IMR-90 (cell line): ENCODE measurements around the gene BRI3BP. TPM values are rescaled to one million over a fixed set of nuclear protein-coding genes. Genes with fewer than 3 reads are reported as not detected.

Experiments used
- ATAC-seq: fragments of 200-7000 bp; cut with Tn5 transposase; 2 replicates; pipeline ENCODE4 v1.9.1; 2020; ENCODE audit warnings: low read depth, mild to moderate bottlenecking, moderate library complexity
- BruUV-seq: library from RNA; stranded (reverse); fragments of 400-500 nt; replicated peaks from 2 replicates; lab custom pipeline; 2021; lab: Mats Ljungman, UMichigan
- CTCF ChIA-PET: fragments of 300-600 bp; formaldehyde crosslinking; extraction: SDS; loops from one replicate; lab custom pipeline; 2021; ENCODE audit warnings: antibody characterized with exemption; lab: Yijun Ruan, JAX
- POLR2A ChIA-PET: fragments of 300-600 bp; sonication (Branson Sonifier 250); formaldehyde crosslinking; loops from one replicate; lab custom pipeline; 2022; ENCODE audit warnings: antibody characterized with exemption; ENCODE audit not compliant: unreplicated experiment; lab: Charles Lee
- DNase-seq: peaks from one replicate; pipeline ENCODE4 v3.0.0; 2013
- H2AFZ ChIP-seq: replicated peaks from 2 replicates; pipeline ENCODE3; 2013; ENCODE audit warnings: low read length, mild to moderate bottlenecking; ENCODE audit not compliant: poor library complexity
- H2AK5ac ChIP-seq: 2 replicates; pipeline ENCODE4 v1.6.1; 2013; ENCODE audit warnings: low read depth, low read length, inconsistent platforms
- H2AK9ac ChIP-seq: replicated peaks from 2 replicates; pipeline ENCODE3; 2013; ENCODE audit warnings: mild to moderate bottlenecking, low read depth, low read length, moderate library complexity; ENCODE audit not compliant: poor library complexity
- H2BK120ac ChIP-seq: 2 replicates; pipeline ENCODE4 v1.6.1; 2013; ENCODE audit warnings: low read depth, low read length, inconsistent platforms
- H2BK15ac ChIP-seq: 3 replicates; pipeline ENCODE4 v1.6.1; 2013; ENCODE audit warnings: low read depth, low read length, inconsistent platforms
- H2BK20ac ChIP-seq: 2 replicates; pipeline ENCODE4 v1.6.1; 2013; ENCODE audit warnings: low read depth, mild to moderate bottlenecking, inconsistent platforms, low read length, moderate library complexity
- H2BK5ac ChIP-seq: 2 replicates; pipeline ENCODE4 v1.6.1; 2013; ENCODE audit warnings: mild to moderate bottlenecking, low read depth, low read length, inconsistent platforms; ENCODE audit not compliant: poor library complexity, severe bottlenecking
- H3K14ac ChIP-seq: replicated peaks from 2 replicates; pipeline ENCODE4 v1.6.1; 2013; ENCODE audit warnings: low read depth, low read length, inconsistent platforms
- H3K18ac ChIP-seq: 2 replicates; pipeline ENCODE4 v1.6.1; 2013; ENCODE audit warnings: low read depth, low read length, control low read depth
- H3K23ac ChIP-seq: 2 replicates; pipeline ENCODE4 v1.6.1; 2013; ENCODE audit warnings: low read depth, low read length, inconsistent platforms
- H3K27ac ChIP-seq: 2 replicates; pipeline ENCODE4 v1.5.1; 2013; ENCODE audit warnings: mild to moderate bottlenecking, control low read depth, low read length; ENCODE audit not compliant: insufficient read depth
- H3K27me3 ChIP-seq: 2 replicates; pipeline ENCODE4 v1.6.1; 2013; ENCODE audit warnings: low read length; ENCODE audit not compliant: control insufficient read depth, insufficient read depth
- H3K36me3 ChIP-seq: 2 replicates; pipeline ENCODE4 v1.6.1; 2013; ENCODE audit warnings: low read length, mixed read lengths; ENCODE audit not compliant: control insufficient read depth, insufficient read depth
- H3K4ac ChIP-seq: 2 replicates; pipeline ENCODE4 v1.6.1; 2013; ENCODE audit warnings: low read depth, low read length, inconsistent platforms
- H3K4me1 ChIP-seq: 2 replicates; pipeline ENCODE4 v1.6.1; 2013; ENCODE audit warnings: low read length, mixed read lengths; ENCODE audit not compliant: control insufficient read depth, insufficient read depth
- H3K4me2 ChIP-seq: 2 replicates; pipeline ENCODE4 v1.6.1; 2013; ENCODE audit warnings: low read depth, mild to moderate bottlenecking, control low read depth, low read length, moderate library complexity
- H3K4me3 ChIP-seq: 2 replicates; pipeline ENCODE4 v1.5.1; 2013; ENCODE audit warnings: low read depth, mild to moderate bottlenecking, control low read depth, low read length, moderate library complexity; ENCODE audit not compliant: insufficient read depth
- H3K56ac ChIP-seq: 2 replicates; pipeline ENCODE4 v1.6.1; 2013; ENCODE audit warnings: low read length, inconsistent platforms; ENCODE audit not compliant: insufficient read depth; ENCODE audit errors: extremely low read depth
- H3K79me1 ChIP-seq, 2 experiments: 2 replicates each; pipeline ENCODE4 v1.6.1; 2013; ENCODE audit warnings: low read length in 2 of 2, inconsistent platforms in 1 of 2, low read depth in 1 of 2
- H3K9ac ChIP-seq: 2 replicates; pipeline ENCODE4 v1.6.1; 2013; ENCODE audit warnings: low read depth, low read length, control low read depth
- H3K9me1 ChIP-seq: 2 replicates; pipeline ENCODE4 v1.6.1; 2013; ENCODE audit warnings: low read length, inconsistent platforms; ENCODE audit not compliant: insufficient read depth
- H3K9me3 ChIP-seq: 2 replicates; pipeline ENCODE4 v1.6.1; 2013; ENCODE audit warnings: low read length; ENCODE audit not compliant: control insufficient read depth, insufficient read depth
- H4K20me1 ChIP-seq: 2 replicates; pipeline ENCODE4 v1.6.1; 2013; ENCODE audit warnings: low read length, inconsistent platforms; ENCODE audit not compliant: insufficient read depth
- H4K5ac ChIP-seq: 2 replicates; pipeline ENCODE4 v1.6.1; 2013; ENCODE audit warnings: mild to moderate bottlenecking, low read depth, low read length, control low read depth
- H4K8ac ChIP-seq, 2 experiments: 2 replicates each; pipeline ENCODE4 v1.6.1; 2013; ENCODE audit warnings: low read depth in 2 of 2, low read length in 2 of 2, control low read depth in 1 of 2, inconsistent platforms in 1 of 2
- H4K91ac ChIP-seq: 2 replicates; pipeline ENCODE4 v1.6.1; 2013; ENCODE audit warnings: low read depth, low read length, inconsistent platforms; ENCODE audit not compliant: insufficient read depth
- BHLHE40 ChIP-seq: fragments of 150-350 bp; IDR thresholded peaks from 2 replicates; pipeline ENCODE4 v1.6.1; 2016; ENCODE audit warnings: mild to moderate bottlenecking, low read depth, low read length
- CEBPB ChIP-seq: IDR thresholded peaks from 2 replicates; pipeline ENCODE4 v1.6.1; 2012; ENCODE audit warnings: low read depth, low read length, improper control_type of control experiment
- CHD1 ChIP-seq: IDR thresholded peaks from 2 replicates; pipeline ENCODE4 v1.6.1; 2012; ENCODE audit warnings: low read depth, low read length, improper control_type of control experiment
- FOS ChIP-seq: fragments of 150-350 bp; IDR thresholded peaks from 2 replicates; pipeline ENCODE4 v1.6.1; 2016; ENCODE audit warnings: low read depth, low read length
- MAFK ChIP-seq: IDR thresholded peaks from 2 replicates; pipeline ENCODE4 v1.6.1; 2012; ENCODE audit warnings: low read depth, low read length, improper control_type of control experiment
- MXI1 ChIP-seq: IDR thresholded peaks from 2 replicates; pipeline ENCODE4 v1.6.1; 2012; ENCODE audit warnings: low read depth, mild to moderate bottlenecking, low read length, moderate library complexity, borderline replicate concordance
- NFE2L2 ChIP-seq: fragments of 150-350 bp; IDR thresholded peaks from 2 replicates; pipeline ENCODE4 v1.6.1; 2016; ENCODE audit warnings: low read depth, mild to moderate bottlenecking, low read length
- POLR2A ChIP-seq: IDR thresholded peaks from 2 replicates; pipeline ENCODE4 v1.6.1; 2012; ENCODE audit warnings: mild to moderate bottlenecking, low read depth, low read length
- RAD21 ChIP-seq: IDR thresholded peaks from 2 replicates; pipeline ENCODE4 v1.6.1; 2012; ENCODE audit warnings: low read length, improper control_type of control experiment
- RCOR1 ChIP-seq: IDR thresholded peaks from 2 replicates; pipeline ENCODE4 v1.6.1; 2012; ENCODE audit warnings: mild to moderate bottlenecking, low read length, improper control_type of control experiment; ENCODE audit not compliant: insufficient replicate concordance
- RFX5 ChIP-seq: IDR thresholded peaks from 2 replicates; pipeline ENCODE4 v1.8.0; 2012; ENCODE audit warnings: low read depth, mild to moderate bottlenecking, low read length, moderate library complexity
- SMC3 ChIP-seq: fragments of 150-350 bp; IDR thresholded peaks from 2 replicates; pipeline ENCODE4 v1.6.1; 2016; ENCODE audit warnings: low read depth, mild to moderate bottlenecking, antibody characterized with exemption, low read length, moderate library complexity
- USF2 ChIP-seq: fragments of 150-350 bp; IDR thresholded peaks from 2 replicates; pipeline ENCODE4 v1.6.1; 2017; ENCODE audit warnings: mild to moderate bottlenecking, antibody characterized with exemption, low read length, low read depth
- WGBS, 2 experiments: methylation state at CpG; one replicate each; pipeline versions ENCODE4 v1.1.5 to v1.1.7; 2013; ENCODE audit warnings: missing lambda C conversion rate in 2 of 2; ENCODE audit not compliant: insufficient read length in 1 of 2; ENCODE audit errors: extremely low coverage in 2 of 2; 5-methylcytosine and 5-hydroxymethylcytosine counted together
- dilution Hi-C: fragments of 300-500 bp; cut with HindIII; formaldehyde crosslinking; loops from one replicate; pipeline ENCODE4 v1.14.3; 2018; ENCODE audit warnings: low sequenced_read_pairs; ENCODE audit not compliant: unreplicated experiment
- in situ Hi-C: fragments of 300-500 bp; cut with MboI; formaldehyde crosslinking; loops from 3 replicates; pipeline ENCODE4 v1.14.3; 2019; ENCODE audit warnings: low sequenced_read_pairs, inconsistent platforms, mixed read lengths
- intact Hi-C: fragments of 100-400 bp; cut with micrococcal nuclease; formaldehyde crosslinking; loops from 2 replicates; pipeline ENCODE4 v1.10.0; 2022
- polyA plus RNA-seq, 3 experiments: library from polyadenylated mRNA; depleted of rRNA; stranded (reverse); fragments of >200 nt; gene quantifications; 2 replicates each; pipeline ENCODE4 v1.2.3, GENCODE V29; 2012; ENCODE audit warnings: low replicate concordance in 1 of 3
- total RNA-seq: library from RNA; depleted of rRNA; stranded (reverse); fragments of >200 nt; gene quantifications from 2 replicates; pipeline ENCODE4 v1.2.3, GENCODE V29; 2012
- TF ChIP-seq, protein P1 (sequence below): fragments of 150-350 bp; IDR thresholded peaks from 2 replicates; pipeline ENCODE4 v1.6.1; 2016; ENCODE audit warnings: low read depth, mild to moderate bottlenecking, low read length, moderate library complexity, borderline replicate concordance
- TF ChIP-seq, protein P2 (sequence below): conservative IDR thresholded peaks from 2 replicates; pipeline ENCODE4 v1.5.1; 2012; ENCODE audit warnings: mild to moderate bottlenecking, low read depth, low read length, improper control_type of control experiment

BRI3BP gene
- total and polyA plus RNA-seq, 2 of the 4 experiments (the other 2 are of a cell fraction): 2.5 to 2.8 TPM

DNA sequence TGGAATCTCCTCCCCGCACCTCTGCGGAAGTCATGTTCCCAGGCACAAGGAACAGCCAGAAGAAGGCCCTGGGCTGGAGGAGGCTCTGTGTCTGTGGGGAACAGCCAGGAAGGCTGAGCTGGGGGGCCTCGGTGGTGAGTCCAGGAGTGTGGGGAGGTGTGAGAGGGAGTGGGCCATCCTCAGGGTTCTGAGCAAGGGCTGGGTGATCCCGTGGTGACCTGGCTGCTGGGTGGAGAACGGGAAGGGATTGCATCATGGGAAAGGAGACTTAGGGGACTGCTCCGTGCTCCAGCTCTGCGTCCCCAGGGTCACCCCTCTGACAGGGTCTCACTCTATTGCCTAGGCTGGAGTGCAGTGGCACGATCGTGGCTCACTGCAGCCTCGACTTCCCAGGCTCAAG is 85.6 kb downstream of the BRI3BP start:
- Histone ChIP-seq H2AFZ (no peak overlapping the region), H3K23ac (no peak overlapping the region), H3K4me3 (no peak overlapping the region), H3K56ac (no peak overlapping the region), H3K36me3 (peaks cover 27% of the 10 kb centered on the region), H3K4me2 (no peak overlapping the region), H2BK20ac (no peak overlapping the region), H4K20me1 (no peaks in the 10 kb centered on the region; the same call in 1 of the 2 replicates), H3K9ac (no peak overlapping the region), H3K27ac (no peak overlapping the region), H2AK9ac (no peak overlapping the region), H2AK5ac (no peak overlapping the region), H3K14ac (no peak overlapping the region), H4K8ac (no peak overlapping the region), H3K18ac (no peak overlapping the region), H2BK5ac (no peak overlapping the region), H2BK15ac (no peak overlapping the region), H2BK120ac (no peak overlapping the region), H3K4me1 (no peaks in the 10 kb centered on the region), H3K9me1 (no peaks in the 10 kb centered on the region), H3K27me3 (no peaks in the 10 kb centered on the region), H3K79me1 (no peaks in the 10 kb centered on the region; a peak in 2 of 4 replicates), H3K9me3 (no peaks in the 10 kb centered on the region), H4K5ac (no peak overlapping the region), H4K91ac (no peak overlapping the region), H3K4ac (no peak overlapping the region)
- intact Hi-C loops: no loop called here
- dilution Hi-C loops: no loop called here
- 89% methylated on average over 3 of the region's 10 CpGs; no CpG with 5 or more reads in 1 of the 2 experiments for WGBS, 2 experiments
- ATAC-seq: no peak
- DNase-seq: no peak
- BruUV-seq: no TSS peak
- TF ChIP-seq NFE2L2: no peak
- TF ChIP-seq RAD21: no peak
- TF ChIP-seq, protein P1, sequence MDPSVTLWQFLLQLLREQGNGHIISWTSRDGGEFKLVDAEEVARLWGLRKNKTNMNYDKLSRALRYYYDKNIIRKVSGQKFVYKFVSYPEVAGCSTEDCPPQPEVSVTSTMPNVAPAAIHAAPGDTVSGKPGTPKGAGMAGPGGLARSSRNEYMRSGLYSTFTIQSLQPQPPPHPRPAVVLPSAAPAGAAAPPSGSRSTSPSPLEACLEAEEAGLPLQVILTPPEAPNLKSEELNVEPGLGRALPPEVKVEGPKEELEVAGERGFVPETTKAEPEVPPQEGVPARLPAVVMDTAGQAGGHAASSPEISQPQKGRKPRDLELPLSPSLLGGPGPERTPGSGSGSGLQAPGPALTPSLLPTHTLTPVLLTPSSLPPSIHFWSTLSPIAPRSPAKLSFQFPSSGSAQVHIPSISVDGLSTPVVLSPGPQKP: no peak
- TF ChIP-seq POLR2A: no peak
- no peak for TF ChIP-seq RCOR1
- TF ChIP-seq SMC3: no peak
- TF ChIP-seq, protein P2, sequence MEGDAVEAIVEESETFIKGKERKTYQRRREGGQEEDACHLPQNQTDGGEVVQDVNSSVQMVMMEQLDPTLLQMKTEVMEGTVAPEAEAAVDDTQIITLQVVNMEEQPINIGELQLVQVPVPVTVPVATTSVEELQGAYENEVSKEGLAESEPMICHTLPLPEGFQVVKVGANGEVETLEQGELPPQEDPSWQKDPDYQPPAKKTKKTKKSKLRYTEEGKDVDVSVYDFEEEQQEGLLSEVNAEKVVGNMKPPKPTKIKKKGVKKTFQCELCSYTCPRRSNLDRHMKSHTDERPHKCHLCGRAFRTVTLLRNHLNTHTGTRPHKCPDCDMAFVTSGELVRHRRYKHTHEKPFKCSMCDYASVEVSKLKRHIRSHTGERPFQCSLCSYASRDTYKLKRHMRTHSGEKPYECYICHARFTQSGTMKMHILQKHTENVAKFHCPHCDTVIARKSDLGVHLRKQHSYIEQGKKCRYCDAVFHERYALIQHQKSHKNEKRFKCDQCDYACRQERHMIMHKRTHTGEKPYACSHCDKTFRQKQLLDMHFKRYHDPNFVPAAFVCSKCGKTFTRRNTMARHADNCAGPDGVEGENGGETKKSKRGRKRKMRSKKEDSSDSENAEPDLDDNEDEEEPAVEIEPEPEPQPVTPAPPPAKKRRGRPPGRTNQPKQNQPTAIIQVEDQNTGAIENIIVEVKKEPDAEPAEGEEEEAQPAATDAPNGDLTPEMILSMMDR: no peak
- TF ChIP-seq RFX5: no peak
- TF ChIP-seq MAFK: no peak
- TF ChIP-seq USF2: no peak
- TF ChIP-seq CEBPB: no peak
- no peak for TF ChIP-seq BHLHE40
- no peak for TF ChIP-seq MXI1
- TF ChIP-seq CHD1: no peak
- no peak for TF ChIP-seq FOS
- in situ Hi-C loops: no loop called here
- POLR2A ChIA-PET: no interaction called here
- CTCF ChIA-PET: no interaction called here
